ENCODE measurements around the gene SURF2. TPM values are rescaled to one million over a fixed set of nuclear protein-coding genes. Genes with fewer than 3 reads are reported as not detected.

SURF2 gene
- total RNA-seq, 1 experiment from 2014 or later = 42.0 TPM

DNA sequence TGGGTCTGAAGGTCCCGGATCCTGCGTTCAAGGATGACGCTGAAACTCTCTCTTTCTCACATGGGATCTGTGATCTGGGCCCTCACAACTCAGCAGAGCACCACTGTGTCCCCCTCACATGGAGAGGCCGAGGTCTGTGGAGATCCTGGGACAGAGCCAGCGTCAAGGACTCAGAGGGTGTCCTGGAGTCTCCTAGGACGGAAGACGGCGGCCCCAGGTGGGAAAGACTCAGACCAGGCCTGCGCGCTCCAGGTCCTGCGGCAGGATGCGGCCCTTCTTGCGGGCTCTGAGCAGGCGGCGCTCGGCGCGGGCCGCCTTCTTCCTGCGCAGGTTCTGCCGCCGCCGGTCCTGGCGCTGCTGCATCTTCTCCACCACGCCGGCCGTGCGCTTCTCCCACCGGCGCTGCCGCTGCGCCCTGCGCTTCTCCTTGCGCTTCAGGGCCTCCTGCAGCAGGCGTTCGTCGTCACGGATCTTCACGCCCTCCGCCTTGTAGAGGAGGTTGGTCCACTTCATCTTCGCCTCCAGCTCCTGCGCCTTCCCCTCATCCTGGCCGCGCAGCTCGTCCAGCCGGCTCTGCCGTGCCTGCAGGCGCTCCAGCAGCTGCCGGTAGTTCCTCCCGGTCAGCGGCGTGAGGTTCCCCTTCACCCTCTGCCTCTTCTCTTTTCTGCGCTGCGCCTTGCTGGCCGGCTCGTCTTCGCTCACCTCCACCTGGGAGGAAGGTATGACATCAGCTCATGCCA lies 24.5 kb upstream of the SURF2 start:
- Histone ChIP-seq H3K27ac (ENCODE audit: low read depth, low read length, poor library complexity, severe bottlenecking) (no peak overlapping the region), H3K4me3 (ENCODE audit: low read depth, low read length, poor library complexity, severe bottlenecking) (no peak overlapping the region), H3K9me3 (ENCODE audit: low read depth, low read length, poor library complexity, severe bottlenecking) (no peaks in the 10 kb centered on the region), H3K36me3 (ENCODE audit: insufficient read depth, low read length, poor library complexity, severe bottlenecking) (peaks cover 49% of the 10 kb centered on the region), H3K4me1 (ENCODE audit: insufficient read depth, low read length, poor library complexity, severe bottlenecking) (peaks cover 11% of the 10 kb centered on the region), H3K27me3 (replicated peaks; ENCODE audit: insufficient read depth, low read depth, low read length, poor library complexity) (no peaks in the 10 kb centered on the region)
- TF ChIP-seq EZH2 (IDR thresholded peaks at IDR 0.05; ENCODE audit: borderline replicate concordance, low read depth, low read length, poor library complexity, severe bottlenecking) = no peak
- TF ChIP-seq, protein P1, sequence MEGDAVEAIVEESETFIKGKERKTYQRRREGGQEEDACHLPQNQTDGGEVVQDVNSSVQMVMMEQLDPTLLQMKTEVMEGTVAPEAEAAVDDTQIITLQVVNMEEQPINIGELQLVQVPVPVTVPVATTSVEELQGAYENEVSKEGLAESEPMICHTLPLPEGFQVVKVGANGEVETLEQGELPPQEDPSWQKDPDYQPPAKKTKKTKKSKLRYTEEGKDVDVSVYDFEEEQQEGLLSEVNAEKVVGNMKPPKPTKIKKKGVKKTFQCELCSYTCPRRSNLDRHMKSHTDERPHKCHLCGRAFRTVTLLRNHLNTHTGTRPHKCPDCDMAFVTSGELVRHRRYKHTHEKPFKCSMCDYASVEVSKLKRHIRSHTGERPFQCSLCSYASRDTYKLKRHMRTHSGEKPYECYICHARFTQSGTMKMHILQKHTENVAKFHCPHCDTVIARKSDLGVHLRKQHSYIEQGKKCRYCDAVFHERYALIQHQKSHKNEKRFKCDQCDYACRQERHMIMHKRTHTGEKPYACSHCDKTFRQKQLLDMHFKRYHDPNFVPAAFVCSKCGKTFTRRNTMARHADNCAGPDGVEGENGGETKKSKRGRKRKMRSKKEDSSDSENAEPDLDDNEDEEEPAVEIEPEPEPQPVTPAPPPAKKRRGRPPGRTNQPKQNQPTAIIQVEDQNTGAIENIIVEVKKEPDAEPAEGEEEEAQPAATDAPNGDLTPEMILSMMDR (conservative IDR thresholded peaks at IDR 0.05; ENCODE audit: low read depth, low read length) = no peak
- intact Hi-C loops (cut with micrococcal nuclease; ENCODE audit: unreplicated experiment) = no loop called here
- POLR2A ChIA-PET (ENCODE audit: low non-redundant PET) = no interaction called here
- no TSS peak for BruUV-seq (replicated peaks)
- CTCF ChIA-PET = no interaction called here
- no peak for DNase-seq (ENCODE audit: low spot score)

DNA sequence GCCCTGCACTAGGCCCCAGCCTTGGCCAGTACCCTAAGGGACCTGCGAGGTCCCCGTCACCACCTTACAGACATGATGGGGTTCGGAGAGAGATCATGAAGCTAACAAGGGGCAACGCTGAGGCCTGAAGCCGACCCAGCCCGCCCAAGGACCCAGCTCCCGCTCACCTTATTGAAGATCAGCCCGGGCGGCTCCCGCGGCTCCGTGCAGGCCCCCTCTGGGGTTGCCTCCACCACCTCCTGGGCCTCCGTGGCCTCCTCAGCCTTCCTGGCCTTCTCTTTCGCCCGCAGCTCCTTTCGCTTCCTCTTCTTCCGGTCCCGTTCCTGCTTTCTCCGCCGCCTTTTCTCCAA lies 24.0 kb upstream of the SURF2 start:
- intact Hi-C loops (cut with micrococcal nuclease; ENCODE audit: unreplicated experiment) = no loop called here
- no peaks in the 10 kb centered on the region for H3K9me3 ChIP-seq (ENCODE audit: low read depth, low read length, poor library complexity, severe bottlenecking)
- TF ChIP-seq, protein P1 (conservative IDR thresholded peaks at IDR 0.05; ENCODE audit: low read depth, low read length) = no peak
- TF ChIP-seq EZH2 (IDR thresholded peaks at IDR 0.05; ENCODE audit: borderline replicate concordance, low read depth, low read length, poor library complexity, severe bottlenecking) = no peak
- no peak overlapping the region for H3K27ac ChIP-seq (ENCODE audit: low read depth, low read length, poor library complexity, severe bottlenecking)
- BruUV-seq (replicated peaks) = no TSS peak
- no peak overlapping the region for H3K4me3 ChIP-seq (ENCODE audit: low read depth, low read length, poor library complexity, severe bottlenecking)
- ChIA-PET POLR2A (ENCODE audit: low non-redundant PET) (no interaction called here), CTCF (no interaction called here)
- no peak for DNase-seq (ENCODE audit: low spot score)
- peaks cover 14% of the 10 kb centered on the region for H3K4me1 ChIP-seq (ENCODE audit: insufficient read depth, low read length, poor library complexity, severe bottlenecking)
- H3K36me3 ChIP-seq (ENCODE audit: insufficient read depth, low read length, poor library complexity, severe bottlenecking) = peaks cover 49% of the 10 kb centered on the region
- no peaks in the 10 kb centered on the region for H3K27me3 ChIP-seq (replicated peaks; ENCODE audit: insufficient read depth, low read depth, low read length, poor library complexity)

DNA sequence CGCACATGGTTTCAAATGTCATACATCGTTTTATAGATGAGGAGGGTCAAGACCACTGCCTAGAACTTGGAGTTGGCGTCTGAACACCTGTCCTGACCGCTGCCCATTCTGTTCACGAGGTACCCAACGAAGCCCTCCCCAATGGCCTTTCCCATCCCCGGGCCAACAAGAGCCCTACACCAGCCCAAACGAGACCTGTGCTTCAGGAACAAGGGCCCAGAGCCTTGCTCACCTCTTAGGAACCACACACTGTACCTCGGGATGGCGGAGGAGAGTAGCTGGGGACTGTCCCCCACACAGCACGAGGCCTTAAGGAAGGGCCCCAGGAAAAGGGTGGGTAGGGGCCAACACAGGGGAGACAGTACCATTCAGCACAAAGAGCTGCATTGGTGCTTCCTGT lies 23.3 kb upstream of the SURF2 start:
- Histone ChIP-seq H3K4me3 (ENCODE audit: low read depth, low read length, poor library complexity, severe bottlenecking) (no peak overlapping the region), H3K4me1 (ENCODE audit: insufficient read depth, low read length, poor library complexity, severe bottlenecking) (peaks cover 14% of the 10 kb centered on the region), H3K36me3 (ENCODE audit: insufficient read depth, low read length, poor library complexity, severe bottlenecking) (peaks cover 49% of the 10 kb centered on the region), H3K27me3 (replicated peaks; ENCODE audit: insufficient read depth, low read depth, low read length, poor library complexity) (no peaks in the 10 kb centered on the region), H3K9me3 (ENCODE audit: low read depth, low read length, poor library complexity, severe bottlenecking) (no peaks in the 10 kb centered on the region), H3K27ac (ENCODE audit: low read depth, low read length, poor library complexity, severe bottlenecking) (no peak overlapping the region)
- intact Hi-C loops (cut with micrococcal nuclease; ENCODE audit: unreplicated experiment) = no loop called here
- no TSS peak for BruUV-seq (replicated peaks)
- CTCF ChIA-PET = no interaction called here
- POLR2A ChIA-PET (ENCODE audit: low non-redundant PET) = no interaction called here
- TF ChIP-seq EZH2 (IDR thresholded peaks at IDR 0.05; ENCODE audit: borderline replicate concordance, low read depth, low read length, poor library complexity, severe bottlenecking) = no peak
- TF ChIP-seq, protein P1 (conservative IDR thresholded peaks at IDR 0.05; ENCODE audit: low read depth, low read length) = no peak
- no peak for DNase-seq (ENCODE audit: low spot score)
